Stimulated activated CD8-positive, alpha-beta memory T cell treated with anti-CD3 and anti-CD28 coated beads, Interleukin-15, amount 100 ng/mL, for 1 hour (primary cell): Measurements from ENCODE around the gene C1orf115.
"Not testable (repeated sequence)": the region's sequence is repeated elsewhere in the genome, so short reads cannot be mapped to it uniquely, and the experiment has no call there.

Source experiments
- DNase-seq: peaks from one replicate; pipeline ENCODE4 v3.0.0-alpha.2; 2020; ENCODE audit warnings: low read depth

Gene C1orf115

GRCh38 chr1:220694866-220695382 lies 4.8 kb downstream of the C1orf115 start:
- no peak for DNase-seq

- DNase-seq: no peak
Measured at GRCh38 chr1:220695426-220695825, 5.3 kb downstream of the C1orf115 start.

DNA sequence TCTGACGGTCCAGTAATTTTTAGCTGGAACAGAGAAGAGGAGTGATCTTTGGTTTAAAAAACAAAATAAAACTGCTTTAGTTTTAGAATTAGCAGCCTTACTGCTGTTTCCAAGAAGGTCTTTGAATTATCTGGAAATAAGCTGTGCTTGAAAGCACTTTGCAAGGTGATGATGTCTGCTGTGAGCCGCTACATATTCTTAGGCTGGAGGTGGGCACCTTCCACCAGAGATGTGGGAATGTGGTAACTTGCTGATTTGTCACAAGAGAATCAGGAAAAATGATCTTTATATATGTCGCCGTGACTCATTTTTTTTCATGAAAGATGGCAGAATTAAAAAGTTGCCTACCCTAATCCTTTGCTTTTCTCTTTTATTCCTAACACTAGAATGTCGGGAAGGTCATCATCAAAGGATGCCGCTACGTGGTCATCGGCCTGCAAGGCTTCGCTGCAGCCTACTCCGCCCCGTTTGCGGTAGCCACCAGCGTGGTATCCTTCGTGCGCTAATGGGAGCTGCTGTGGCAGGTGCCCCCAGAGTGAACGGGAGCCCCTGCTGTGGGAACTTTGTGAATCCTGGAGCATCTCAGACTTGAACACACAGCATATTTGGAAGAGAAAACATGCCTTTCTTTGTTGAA lies 6.2 kb downstream of the C1orf115 start:
- DNase-seq: no peak

GRCh38 chr1:220696863-220697231 lies 6.7 kb downstream of the C1orf115 start:
- DNase-seq: no peak

DNA sequence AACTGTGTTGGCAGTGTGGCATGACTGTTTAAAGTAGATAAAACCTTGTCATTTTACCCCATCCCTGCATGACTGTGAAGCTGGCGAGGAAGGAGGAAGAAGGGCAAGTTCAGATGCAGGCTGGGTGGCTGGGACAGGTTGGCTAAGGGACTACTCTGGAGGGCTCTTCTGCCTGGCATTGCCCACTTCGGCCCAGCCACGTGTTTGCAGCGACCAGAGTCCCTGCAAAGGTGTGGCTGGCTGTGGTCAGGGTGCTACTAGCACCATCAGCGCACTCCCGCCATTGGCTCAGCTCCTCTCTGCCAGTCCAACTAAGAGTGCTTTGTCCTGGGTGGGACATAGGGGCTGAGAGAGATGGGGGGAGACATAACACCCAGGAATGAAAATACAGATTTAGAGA lies 7.2 kb downstream of the C1orf115 start:
- no peak for DNase-seq

DNA sequence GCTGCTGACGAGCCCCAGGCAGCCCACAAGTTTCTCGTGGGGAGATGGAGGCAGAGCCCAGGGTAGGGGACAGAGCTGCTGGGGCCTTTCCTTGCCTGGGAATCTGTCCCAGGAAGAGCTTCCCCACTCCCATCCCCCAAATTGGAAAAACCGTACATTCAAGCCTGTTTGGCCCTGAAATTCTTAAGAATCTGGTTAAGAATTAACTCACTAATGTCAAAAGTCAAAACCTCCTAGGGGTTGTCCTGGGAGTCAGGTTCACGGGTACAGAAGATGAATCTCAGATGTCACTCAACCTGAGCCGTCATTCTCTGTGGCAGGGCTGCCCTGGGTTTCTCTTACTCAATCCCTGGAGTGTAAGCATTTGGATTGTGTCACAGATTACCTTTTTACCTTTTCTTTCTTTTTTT lies 8.4 kb downstream of the C1orf115 start:
- DNase-seq: no peak

- DNase-seq: no peak
Measured at GRCh38 chr1:220699044-220699443, 8.9 kb downstream of the C1orf115 start.

GRCh38 chr1:220700556-220701179 lies 10.5 kb downstream of the C1orf115 start:
- no peak for DNase-seq

DNA sequence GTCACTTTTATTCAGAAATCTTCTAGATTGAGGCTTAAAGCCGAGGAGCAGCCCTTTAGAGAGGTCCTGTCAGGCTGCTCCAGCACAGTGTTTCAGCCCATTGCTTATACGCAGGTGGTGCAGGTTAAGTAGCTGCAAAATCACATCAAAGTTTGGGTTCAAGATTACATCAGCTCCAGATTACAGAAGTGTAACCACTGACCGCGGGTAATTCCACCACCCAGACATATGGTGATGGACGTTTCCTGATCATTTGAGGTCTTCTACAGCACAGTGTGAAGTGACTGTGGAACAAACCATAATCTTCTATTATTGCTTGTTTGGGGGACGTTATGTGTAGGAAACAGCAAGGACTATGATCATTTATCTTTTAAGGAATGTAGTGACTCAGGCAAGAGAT lies 11.8 kb downstream of the C1orf115 start:
- no peak for DNase-seq

DNA sequence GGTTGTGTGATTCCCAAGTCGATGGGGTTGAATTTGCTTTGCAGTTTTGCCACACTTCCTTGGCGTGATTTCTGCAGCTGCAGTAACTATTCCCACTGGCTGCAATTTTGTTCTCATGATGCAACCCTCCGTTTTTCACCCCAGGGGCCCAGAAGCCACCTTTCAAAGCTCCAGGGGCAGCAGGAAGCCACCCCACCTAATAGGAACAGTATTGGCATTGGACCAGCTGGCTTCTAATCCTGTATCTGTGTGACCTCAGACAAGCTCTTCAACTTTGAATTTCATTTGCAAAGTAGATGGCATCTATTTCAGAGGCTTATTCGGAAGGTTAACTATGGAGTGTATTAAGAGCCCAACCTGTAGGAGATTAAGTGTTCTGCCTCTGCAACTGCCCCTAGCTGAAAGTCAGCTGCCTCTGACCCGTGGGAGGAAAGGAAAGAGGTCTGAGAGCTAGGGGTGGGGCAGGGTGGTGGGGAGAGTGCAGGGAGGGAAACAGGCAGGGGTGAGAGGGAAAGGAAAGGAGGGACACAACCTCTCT lies 12.6 kb downstream of the C1orf115 start:
- DNase-seq: no peak

DNA sequence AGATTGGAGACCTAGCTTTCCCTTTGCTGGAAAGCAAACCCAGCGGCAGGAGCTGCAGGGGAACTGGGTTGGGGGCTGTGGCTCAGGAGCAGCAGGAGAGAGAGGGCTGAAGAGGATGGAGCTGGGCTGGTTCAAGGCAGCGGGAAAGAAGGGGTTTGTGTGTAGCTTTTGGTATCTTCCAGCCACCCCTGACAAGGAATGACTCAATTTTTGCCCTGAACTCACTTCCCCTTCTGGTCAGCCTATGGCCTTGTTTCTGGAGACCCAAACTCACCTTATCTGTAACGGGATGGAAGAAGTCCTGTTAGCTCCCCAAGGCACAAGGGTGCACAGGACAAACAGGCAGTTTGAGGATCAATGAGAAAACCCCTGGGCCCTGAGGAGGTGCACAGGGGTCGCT lies 13.1 kb downstream of the C1orf115 start:
- no peak for DNase-seq

- DNase-seq: no peak
Measured at GRCh38 chr1:220705782-220706181, 15.6 kb downstream of the C1orf115 start.

- DNase-seq: no peak
Measured at GRCh38 chr1:220706480-220706879, 16.3 kb downstream of the C1orf115 start.

GRCh38 chr1:220707160-220707559 lies 17.0 kb downstream of the C1orf115 start:
- DNase-seq: no peak

DNA sequence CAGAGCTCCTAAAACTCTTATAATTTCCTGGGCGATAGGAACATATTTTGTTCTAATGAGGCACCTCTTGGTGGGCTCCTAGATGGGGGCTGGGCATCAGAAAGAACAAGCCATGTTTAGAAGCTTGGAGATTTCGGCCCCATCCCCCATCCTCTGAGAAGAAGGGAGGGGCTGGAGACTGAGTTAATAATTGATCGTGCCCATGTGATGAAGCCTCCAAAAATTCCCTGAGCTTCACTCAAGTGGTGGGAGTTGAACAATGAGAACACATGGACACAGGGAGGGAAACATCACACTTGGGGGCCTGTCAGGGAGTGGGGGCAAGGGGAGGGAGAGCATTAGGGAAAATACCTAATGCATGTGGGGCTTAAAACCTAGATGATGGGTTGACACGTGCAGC lies 18.1 kb downstream of the C1orf115 start:
- DNase-seq: no peak

DNA sequence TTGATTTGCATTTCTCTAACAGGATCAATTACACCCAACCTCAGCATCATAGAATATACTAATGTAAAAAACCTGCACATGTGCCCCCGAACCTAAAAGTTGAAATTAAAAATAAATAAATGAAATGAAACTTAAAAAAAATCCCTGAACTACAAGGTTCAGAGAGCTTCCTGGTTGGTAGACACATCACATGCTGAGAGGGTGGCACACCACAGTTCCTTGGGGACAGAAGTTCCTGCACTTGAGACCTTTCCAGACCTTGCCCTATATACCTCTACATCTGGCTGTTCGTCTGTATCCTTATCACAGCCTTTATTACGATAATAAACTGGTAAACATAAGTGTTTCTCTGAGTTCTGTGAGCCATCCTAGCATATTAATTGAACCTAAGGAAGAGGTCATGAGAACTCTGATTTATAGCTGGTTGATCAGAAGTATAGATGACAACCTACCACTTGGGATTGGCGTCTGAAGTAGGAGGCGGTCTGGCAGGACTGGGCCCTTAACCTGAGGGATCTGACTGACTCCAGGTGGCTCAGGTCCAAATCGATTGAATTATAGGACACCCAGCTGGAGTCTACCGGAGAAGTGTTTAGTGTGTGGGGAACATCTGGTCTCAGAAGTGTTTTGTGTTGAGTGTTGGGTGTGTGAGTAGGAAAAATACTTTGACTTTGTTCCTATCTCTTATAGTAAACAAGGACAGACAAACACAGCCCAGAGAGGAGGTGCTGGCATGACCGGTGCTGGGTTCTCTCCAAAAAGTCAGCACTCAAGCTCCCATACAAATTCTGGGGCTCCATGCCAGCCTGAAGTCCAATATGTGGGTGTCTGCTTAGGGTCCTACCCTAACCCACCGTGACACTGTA lies 19.0 kb downstream of the C1orf115 start:
- no peak for DNase-seq

- DNase-seq: no peak
Measured at GRCh38 chr1:220710333-220710732, 20.2 kb downstream of the C1orf115 start.

DNA sequence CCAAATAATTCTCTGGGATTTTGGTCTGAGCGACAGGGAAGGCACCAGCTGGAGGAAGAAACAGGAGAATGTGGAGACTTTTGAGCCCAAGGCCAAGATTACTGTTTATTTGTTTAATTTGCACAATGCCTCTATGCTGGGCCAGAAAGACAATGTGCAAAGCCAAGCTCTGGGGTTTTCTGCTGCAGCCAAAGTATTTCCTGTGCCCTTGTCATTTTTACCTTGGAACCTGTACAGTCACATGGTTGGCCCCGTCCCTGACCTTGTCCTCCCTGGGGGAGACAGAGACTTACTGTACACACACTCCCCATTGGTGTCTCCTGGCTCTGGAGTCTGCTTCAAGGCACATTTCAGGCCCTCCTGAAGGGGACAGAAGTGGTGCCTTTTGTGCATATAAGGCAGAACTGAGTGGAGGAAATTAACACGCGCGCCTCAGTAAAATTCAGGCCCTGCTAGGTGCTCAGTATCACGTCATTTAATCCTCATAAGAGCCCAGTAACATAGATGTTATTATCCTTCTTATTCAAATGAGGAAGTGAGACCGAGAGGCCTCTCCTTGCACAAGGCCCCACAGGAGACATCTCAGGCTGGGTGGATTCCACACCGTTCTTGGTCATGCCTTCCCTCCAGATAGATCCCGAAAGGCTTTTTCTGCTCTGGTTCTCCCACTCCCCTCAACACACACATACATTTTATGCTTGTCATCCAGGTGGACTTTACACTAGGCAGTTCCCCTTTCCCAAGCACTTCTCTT lies 21.1 kb downstream of the C1orf115 start:
- no peak for DNase-seq

GRCh38 chr1:220715986-220716385 lies 25.8 kb downstream of the C1orf115 start:
- not testable (repeated sequence) for DNase-seq

DNA sequence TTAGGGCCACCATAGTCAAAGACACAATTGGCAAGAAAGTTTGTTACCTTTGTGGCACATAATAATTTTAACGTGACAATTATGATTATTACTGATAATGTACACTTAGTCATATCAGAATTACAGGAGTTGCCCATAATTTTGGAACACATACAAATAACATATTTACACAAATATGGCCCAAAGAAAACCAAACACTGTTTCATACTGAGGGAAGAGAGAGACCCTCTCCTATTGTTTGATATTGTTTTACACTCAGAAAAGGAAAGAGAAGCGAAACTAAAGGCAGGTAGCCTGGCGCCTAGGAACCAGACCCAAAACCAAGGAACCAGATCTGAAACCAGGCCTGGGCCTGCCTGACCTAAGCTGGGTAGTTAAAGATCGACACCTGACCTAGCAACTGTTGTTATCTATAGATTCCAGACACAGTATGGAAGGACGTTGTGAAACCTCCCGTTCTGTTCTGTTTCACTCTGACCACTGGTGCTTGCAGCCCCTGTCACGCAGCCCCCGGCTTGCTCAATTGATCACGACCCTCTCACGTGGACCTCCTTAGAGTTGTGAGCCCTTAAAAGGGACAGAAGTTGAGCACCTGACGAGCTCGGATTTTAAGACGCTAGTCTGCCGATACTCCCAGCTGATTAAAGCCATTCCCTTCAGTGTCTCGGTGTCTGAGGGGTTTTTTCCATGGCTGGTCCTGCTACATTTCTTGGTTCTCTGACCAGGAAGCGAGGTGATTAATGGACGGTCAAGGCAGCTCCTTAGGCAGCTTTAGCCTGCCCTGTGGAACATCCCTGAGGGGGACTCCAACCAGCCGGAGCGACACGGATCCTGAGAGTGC lies 27.9 kb downstream of the C1orf115 start:
- no peak for DNase-seq

DNA sequence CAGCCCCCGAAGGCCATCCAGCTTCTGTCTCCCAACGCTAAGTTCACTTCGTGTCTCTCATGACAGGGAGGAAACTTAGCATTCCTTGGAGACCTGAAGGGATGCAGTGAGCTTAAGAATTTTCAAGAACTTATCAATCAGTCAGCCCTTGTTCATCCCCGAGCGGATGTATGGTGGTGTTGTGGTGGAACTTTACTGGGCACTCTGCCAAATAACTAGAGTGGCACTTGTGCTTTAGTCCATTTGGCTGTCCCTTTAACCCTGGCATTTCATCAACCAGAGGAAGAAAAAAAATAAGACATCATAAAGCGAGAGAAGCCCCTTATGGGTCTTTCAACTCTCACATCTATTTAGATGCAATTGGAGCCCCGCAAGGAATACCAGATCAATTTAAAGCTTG lies 31.1 kb downstream of the C1orf115 start:
- not testable (repeated sequence) for DNase-seq
